GM18508 (cell line): ENCODE results near the gene P2RX6.
"Not testable (repeated sequence)": the region's sequence is repeated elsewhere in the genome, so short reads cannot be mapped to it uniquely, and the experiment has no call there.

Source experiments
- ATAC-seq: cut with Tn5 transposase; IDR thresholded peaks from one replicate; pipeline ENCODE4 v1.9.1; 2021; ENCODE audit warnings: moderate number of reproducible peaks; ENCODE audit not compliant: insufficient read depth, unreplicated experiment

P2RX6 gene

GRCh38 chr22:21070690-21071615, 56.0 kb downstream of the P2RX6 start:
- ATAC-seq, result no peak

- not testable (repeated sequence) for ATAC-seq
Measured at GRCh38 chr22:21071796-21072195, 56.8 kb downstream of the P2RX6 start.

GRCh38 chr22:21073023-21073422, 58.1 kb downstream of the P2RX6 start:
- no peak for ATAC-seq

GRCh38 chr22:21073482-21073881, 58.5 kb downstream of the P2RX6 start:
- no peak for ATAC-seq

- no peak for ATAC-seq
Measured at GRCh38 chr22:21074102-21074715, 59.2 kb downstream of the P2RX6 start.

- ATAC-seq, result no peak
Measured at GRCh38 chr22:21075516-21076138, 60.7 kb downstream of the P2RX6 start.

- ATAC-seq, result no peak
Measured at GRCh38 chr22:21076912-21077625, 62.1 kb downstream of the P2RX6 start.
